HEK293 (cell line): ENCODE results near the gene FOXN3.

Experiments used
- CTCF ChIA-PET: fragments of 350-600 bp; formaldehyde crosslinking; extraction: SDS; loops from one replicate; lab custom pipeline; 2021; ENCODE audit warnings: antibody characterized with exemption; lab: Yijun Ruan, JAX
- POLR2A ChIA-PET: fragments of 300-600 bp; formaldehyde crosslinking; extraction: SDS; loops from one replicate; lab custom pipeline; 2020; ENCODE audit warnings: antibody characterized with exemption, inconsistent platforms; lab: Yijun Ruan, JAX
- H3K27ac ChIP-seq: fragments of 200-500 bp; sonication (Bioruptor generic); 2 replicates; pipeline ENCODE4 v1.5.1; 2014; ENCODE audit warnings: low read depth, low read length, control low read depth, inconsistent platforms; ENCODE audit errors: extremely low read depth
- H3K36me3 ChIP-seq, 2 experiments: fragments of 200-500 bp in 1 of 2; sonication (Bioruptor generic) in 1 of 2; 1 replicate in 1 of 2; 2 replicates in 1 of 2; pipeline ENCODE4 v1.5.1; 2014 to 2017; ENCODE audit warnings: inconsistent platforms in 2 of 2, low read length in 2 of 2; ENCODE audit not compliant: control insufficient read depth in 2 of 2, insufficient read depth in 1 of 2
- H3K4me1 ChIP-seq: fragments of 200-500 bp; sonication (Bioruptor generic); 2 replicates; pipeline ENCODE4 v1.5.1; 2014; ENCODE audit warnings: mild to moderate bottlenecking, low read length, inconsistent platforms; ENCODE audit not compliant: control insufficient read depth, insufficient read depth
- H3K4me3 ChIP-seq: 2 replicates; pipeline ENCODE4 v1.5.1; 2011; ENCODE audit warnings: low read depth, mild to moderate bottlenecking, control low read depth, low read length, moderate library complexity
- H3K9me3 ChIP-seq: fragments of 200-500 bp; sonication (Bioruptor generic); 2 replicates; pipeline ENCODE4 v1.5.1; 2014; ENCODE audit warnings: low read depth, low read length, inconsistent platforms; ENCODE audit not compliant: control insufficient read depth, insufficient read depth
- EGR2 ChIP-seq: fragments of 450-650 bp; formaldehyde crosslinking; IDR thresholded peaks from 2 replicates; pipeline ENCODE4 v1.5.1; 2016; ENCODE audit warnings: low read depth, missing biosample characterization, missing genetic modification characterization
- GFI1B ChIP-seq: fragments of 450-650 bp; formaldehyde crosslinking; IDR thresholded peaks from 2 replicates; pipeline ENCODE4 v1.5.1; 2016; ENCODE audit warnings: missing biosample characterization, missing genetic modification characterization
- HOXC10 ChIP-seq: sonication (generic); formaldehyde crosslinking; IDR thresholded peaks from 2 replicates; pipeline ENCODE4 v1.8.1; 2023; ENCODE audit warnings: mild to moderate bottlenecking, missing genetic modification reagents
- PRDM1 ChIP-seq: fragments of 450-650 bp; formaldehyde crosslinking; IDR thresholded peaks from 2 replicates; pipeline ENCODE4; 2016; ENCODE audit warnings: missing biosample characterization, missing genetic modification characterization
- SCRT1 ChIP-seq: fragments of 450-650 bp; formaldehyde crosslinking; IDR thresholded peaks from 2 replicates; pipeline ENCODE4 v1.5.1; 2016; ENCODE audit warnings: missing biosample characterization, missing genetic modification characterization, borderline replicate concordance
- YY2 ChIP-seq: fragments of 450-650 bp; formaldehyde crosslinking; IDR thresholded peaks from 2 replicates; pipeline ENCODE4 v1.5.1; 2016; ENCODE audit warnings: missing biosample characterization, missing genetic modification characterization
- ZNF10 ChIP-seq: fragments of 450-650 bp; formaldehyde crosslinking; IDR thresholded peaks from 2 replicates; pipeline ENCODE4 v1.5.1; 2017; ENCODE audit warnings: missing biosample characterization, missing genetic modification characterization
- ZNF121 ChIP-seq: fragments of 450-650 bp; formaldehyde crosslinking; IDR thresholded peaks from 2 replicates; pipeline ENCODE4 v1.5.1; 2016; ENCODE audit warnings: missing biosample characterization, missing genetic modification characterization
- ZNF175 ChIP-seq: fragments of 450-650 bp; formaldehyde crosslinking; IDR thresholded peaks from 2 replicates; pipeline ENCODE4 v1.5.1; 2016; ENCODE audit warnings: missing biosample characterization, missing genetic modification characterization
- ZNF184 ChIP-seq: fragments of 450-650 bp; IDR thresholded peaks from 2 replicates; pipeline ENCODE4 v1.5.1; 2018; ENCODE audit warnings: missing biosample characterization, mild to moderate bottlenecking, missing genetic modification characterization
- ZNF239 ChIP-seq: fragments of 450-650 bp; formaldehyde crosslinking; IDR thresholded peaks from 2 replicates; pipeline ENCODE4 v1.5.1; 2016; ENCODE audit warnings: missing biosample characterization, missing genetic modification characterization
- ZNF335 ChIP-seq: fragments of 450-650 bp; formaldehyde crosslinking; conservative IDR thresholded peaks from 2 replicates; pipeline ENCODE4 v1.5.1; 2016; ENCODE audit warnings: missing biosample characterization, missing genetic modification characterization
- ZNF48 ChIP-seq: fragments of 450-650 bp; formaldehyde crosslinking; IDR thresholded peaks from 2 replicates; pipeline ENCODE4 v1.5.1; 2016; ENCODE audit warnings: missing biosample characterization, missing genetic modification characterization
- ZNF549 ChIP-seq: fragments of 450-650 bp; IDR thresholded peaks from 2 replicates; pipeline ENCODE4 v1.5.1; 2018; ENCODE audit warnings: missing biosample characterization, missing genetic modification characterization, mild to moderate bottlenecking, inconsistent platforms, moderate library complexity
- ZNF585B ChIP-seq: fragments of 450-650 bp; formaldehyde crosslinking; IDR thresholded peaks from 2 replicates; pipeline ENCODE4 v1.5.1; 2016; ENCODE audit warnings: missing biosample characterization, missing genetic modification characterization
- ZNF600 ChIP-seq: fragments of 450-650 bp; formaldehyde crosslinking; IDR thresholded peaks from 2 replicates; pipeline ENCODE4 v1.5.1; 2016; ENCODE audit warnings: missing biosample characterization, missing genetic modification characterization
- ZNF624 ChIP-seq: fragments of 450-650 bp; formaldehyde crosslinking; IDR thresholded peaks from 2 replicates; pipeline ENCODE4 v1.5.1; 2017; ENCODE audit warnings: missing biosample characterization, missing genetic modification characterization
- ZNF626 ChIP-seq: fragments of 450-650 bp; sonication (Bioruptor Pico); formaldehyde crosslinking; IDR thresholded peaks from 2 replicates; pipeline ENCODE4 v1.5.1; 2018; ENCODE audit warnings: missing biosample characterization, missing genetic modification characterization, inconsistent platforms
- ZNF629 ChIP-seq: fragments of 450-650 bp; formaldehyde crosslinking; IDR thresholded peaks from 2 replicates; pipeline ENCODE4 v1.5.1; 2017; ENCODE audit warnings: missing biosample characterization, missing genetic modification characterization
- ZNF707 ChIP-seq: fragments of 450-650 bp; formaldehyde crosslinking; IDR thresholded peaks from 2 replicates; pipeline ENCODE4 v1.5.1; 2016; ENCODE audit warnings: missing biosample characterization, missing genetic modification characterization
- ZNF792 ChIP-seq: fragments of 450-650 bp; formaldehyde crosslinking; IDR thresholded peaks from 2 replicates; pipeline ENCODE4 v1.5.1; 2016; ENCODE audit warnings: missing biosample characterization, missing genetic modification characterization
- ZSCAN23 ChIP-seq: fragments of 450-650 bp; formaldehyde crosslinking; IDR thresholded peaks from 2 replicates; pipeline ENCODE4 v1.5.1; 2016; ENCODE audit warnings: missing biosample characterization, missing genetic modification characterization
- TF ChIP-seq, protein P1 (sequence below): fragments of 450-650 bp; formaldehyde crosslinking; IDR thresholded peaks from 2 replicates; pipeline ENCODE4 v1.5.1; 2016; ENCODE audit warnings: missing biosample characterization, missing genetic modification characterization, borderline replicate concordance
- TF ChIP-seq, protein P2 (sequence below): fragments of 450-650 bp; formaldehyde crosslinking; IDR thresholded peaks from 2 replicates; pipeline ENCODE4 v1.5.1; 2016; ENCODE audit warnings: missing biosample characterization, missing genetic modification characterization
- TF ChIP-seq, protein P3 (sequence below): fragments of 450-650 bp; IDR thresholded peaks from 2 replicates; pipeline ENCODE4 v1.5.1; 2018; ENCODE audit warnings: missing biosample characterization, missing genetic modification characterization
- TF ChIP-seq, protein P4 (sequence below): fragments of 450-650 bp; formaldehyde crosslinking; IDR thresholded peaks from 2 replicates; pipeline ENCODE4 v1.5.1; 2016; ENCODE audit warnings: missing biosample characterization, missing genetic modification characterization, borderline replicate concordance

Gene FOXN3

DNA sequence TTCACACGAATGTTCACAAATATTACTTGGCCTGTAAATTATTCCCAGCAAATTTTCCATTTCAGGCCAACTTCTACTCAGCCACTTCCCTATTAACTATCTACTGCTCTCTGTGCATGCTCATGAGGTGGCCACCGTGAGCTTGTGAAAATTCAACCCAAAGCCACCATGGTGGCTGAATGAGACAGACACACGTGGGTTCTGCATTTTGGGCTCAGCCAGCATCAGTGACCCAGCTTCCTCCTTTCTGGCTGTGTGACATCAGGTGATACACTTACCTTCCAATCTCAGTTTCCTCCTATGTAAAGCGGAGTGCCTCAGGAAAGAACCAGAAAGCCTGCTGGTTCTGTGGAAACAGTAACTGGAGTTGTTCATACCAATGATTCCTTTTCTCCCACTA is 175.8 kb downstream of the FOXN3 start:
- POLR2A ChIA-PET = no interaction called here
- H3K36me3 ChIP-seq = no peaks in the 10 kb centered on the region
- no peak overlapping the region for H3K4me3 ChIP-seq
- no peak overlapping the region for H3K27ac ChIP-seq
- H3K4me1 ChIP-seq = peaks cover 8% of the 10 kb centered on the region; the same call in 1 of the 2 replicates
- TF ChIP-seq HOXC10 (CRISPR knock-in tag) (no peak), ZNF48 (tag by site-specific recombination) (no peak), ZNF121 (tag by site-specific recombination) (no peak), ZSCAN23 (tag by site-specific recombination) (no peak), ZNF585B (tag by site-specific recombination) (no peak), ZNF707 (tag by site-specific recombination) (no peak), ZNF792 (tag by site-specific recombination) (no peak), ZNF335 (tag by site-specific recombination) (no peak), EGR2 (no peak), ZNF629 (tag by site-specific recombination) (no peak), ZNF10 (tag by site-specific recombination) (no peak)
- TF ChIP-seq, protein P1, sequence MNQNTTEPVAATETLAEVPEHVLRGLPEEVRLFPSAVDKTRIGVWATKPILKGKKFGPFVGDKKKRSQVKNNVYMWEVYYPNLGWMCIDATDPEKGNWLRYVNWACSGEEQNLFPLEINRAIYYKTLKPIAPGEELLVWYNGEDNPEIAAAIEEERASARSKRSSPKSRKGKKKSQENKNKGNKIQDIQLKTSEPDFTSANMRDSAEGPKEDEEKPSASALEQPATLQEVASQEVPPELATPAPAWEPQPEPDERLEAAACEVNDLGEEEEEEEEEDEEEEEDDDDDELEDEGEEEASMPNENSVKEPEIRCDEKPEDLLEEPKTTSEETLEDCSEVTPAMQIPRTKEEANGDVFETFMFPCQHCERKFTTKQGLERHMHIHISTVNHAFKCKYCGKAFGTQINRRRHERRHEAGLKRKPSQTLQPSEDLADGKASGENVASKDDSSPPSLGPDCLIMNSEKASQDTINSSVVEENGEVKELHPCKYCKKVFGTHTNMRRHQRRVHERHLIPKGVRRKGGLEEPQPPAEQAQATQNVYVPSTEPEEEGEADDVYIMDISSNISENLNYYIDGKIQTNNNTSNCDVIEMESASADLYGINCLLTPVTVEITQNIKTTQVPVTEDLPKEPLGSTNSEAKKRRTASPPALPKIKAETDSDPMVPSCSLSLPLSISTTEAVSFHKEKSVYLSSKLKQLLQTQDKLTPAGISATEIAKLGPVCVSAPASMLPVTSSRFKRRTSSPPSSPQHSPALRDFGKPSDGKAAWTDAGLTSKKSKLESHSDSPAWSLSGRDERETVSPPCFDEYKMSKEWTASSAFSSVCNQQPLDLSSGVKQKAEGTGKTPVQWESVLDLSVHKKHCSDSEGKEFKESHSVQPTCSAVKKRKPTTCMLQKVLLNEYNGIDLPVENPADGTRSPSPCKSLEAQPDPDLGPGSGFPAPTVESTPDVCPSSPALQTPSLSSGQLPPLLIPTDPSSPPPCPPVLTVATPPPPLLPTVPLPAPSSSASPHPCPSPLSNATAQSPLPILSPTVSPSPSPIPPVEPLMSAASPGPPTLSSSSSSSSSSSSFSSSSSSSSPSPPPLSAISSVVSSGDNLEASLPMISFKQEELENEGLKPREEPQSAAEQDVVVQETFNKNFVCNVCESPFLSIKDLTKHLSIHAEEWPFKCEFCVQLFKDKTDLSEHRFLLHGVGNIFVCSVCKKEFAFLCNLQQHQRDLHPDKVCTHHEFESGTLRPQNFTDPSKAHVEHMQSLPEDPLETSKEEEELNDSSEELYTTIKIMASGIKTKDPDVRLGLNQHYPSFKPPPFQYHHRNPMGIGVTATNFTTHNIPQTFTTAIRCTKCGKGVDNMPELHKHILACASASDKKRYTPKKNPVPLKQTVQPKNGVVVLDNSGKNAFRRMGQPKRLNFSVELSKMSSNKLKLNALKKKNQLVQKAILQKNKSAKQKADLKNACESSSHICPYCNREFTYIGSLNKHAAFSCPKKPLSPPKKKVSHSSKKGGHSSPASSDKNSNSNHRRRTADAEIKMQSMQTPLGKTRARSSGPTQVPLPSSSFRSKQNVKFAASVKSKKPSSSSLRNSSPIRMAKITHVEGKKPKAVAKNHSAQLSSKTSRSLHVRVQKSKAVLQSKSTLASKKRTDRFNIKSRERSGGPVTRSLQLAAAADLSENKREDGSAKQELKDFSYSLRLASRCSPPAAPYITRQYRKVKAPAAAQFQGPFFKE (tag by site-specific recombination) = no peak
- TF ChIP-seq, protein P2, sequence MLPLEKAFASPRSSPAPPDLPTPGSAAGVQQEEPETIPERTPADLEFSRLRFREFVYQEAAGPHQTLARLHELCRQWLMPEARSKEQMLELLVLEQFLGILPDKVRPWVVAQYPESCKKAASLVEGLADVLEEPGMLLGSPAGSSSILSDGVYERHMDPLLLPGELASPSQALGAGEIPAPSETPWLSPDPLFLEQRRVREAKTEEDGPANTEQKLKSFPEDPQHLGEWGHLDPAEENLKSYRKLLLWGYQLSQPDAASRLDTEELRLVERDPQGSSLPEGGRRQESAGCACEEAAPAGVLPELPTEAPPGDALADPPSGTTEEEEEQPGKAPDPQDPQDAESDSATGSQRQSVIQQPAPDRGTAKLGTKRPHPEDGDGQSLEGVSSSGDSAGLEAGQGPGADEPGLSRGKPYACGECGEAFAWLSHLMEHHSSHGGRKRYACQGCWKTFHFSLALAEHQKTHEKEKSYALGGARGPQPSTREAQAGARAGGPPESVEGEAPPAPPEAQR (tag by site-specific recombination) = no peak
- CTCF ChIA-PET = no interaction called here
- no peaks in the 10 kb centered on the region for H3K9me3 ChIP-seq

DNA sequence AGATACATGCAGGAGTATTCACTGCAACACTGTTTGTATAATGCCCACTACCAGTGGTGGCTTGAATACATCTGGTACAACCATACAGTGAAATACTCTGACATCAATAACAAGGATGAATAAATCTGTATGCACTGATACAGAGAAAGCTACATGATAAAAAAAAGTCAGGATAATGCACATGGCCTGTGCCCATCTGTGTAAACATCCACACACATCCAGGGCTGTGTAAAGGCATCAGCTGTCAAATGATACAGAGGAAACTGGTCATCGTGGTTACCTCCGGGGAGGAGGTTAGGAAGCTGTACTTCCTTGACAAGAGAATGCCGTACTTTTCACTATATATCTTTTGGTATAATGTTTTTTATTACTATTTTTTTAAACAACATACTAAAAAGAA is 176.6 kb downstream of the FOXN3 start:
- no peaks in the 10 kb centered on the region for H3K9me3 ChIP-seq
- no peak overlapping the region for H3K27ac ChIP-seq
- H3K4me1 ChIP-seq = peaks cover 8% of the 10 kb centered on the region; the same call in 1 of the 2 replicates
- ChIA-PET POLR2A (no interaction called here), CTCF (no interaction called here)
- no peaks in the 10 kb centered on the region for H3K36me3 ChIP-seq
- H3K4me3 ChIP-seq = no peak overlapping the region
- TF ChIP-seq ZNF629 (tag by site-specific recombination) (no peak), YY2 (tag by site-specific recombination) (no peak), ZNF624 (no peak), ZNF549 (tag by site-specific recombination) (no peak), PRDM1 (no peak), ZNF626 (tag by site-specific recombination) (no peak), GFI1B (tag by site-specific recombination) (no peak), SCRT1 (tag by site-specific recombination) (no peak), ZNF184 (tag by site-specific recombination) (no peak), ZNF600 (no peak), ZNF175 (tag by site-specific recombination) (no peak), ZNF239 (no peak)
- TF ChIP-seq, protein P3, sequence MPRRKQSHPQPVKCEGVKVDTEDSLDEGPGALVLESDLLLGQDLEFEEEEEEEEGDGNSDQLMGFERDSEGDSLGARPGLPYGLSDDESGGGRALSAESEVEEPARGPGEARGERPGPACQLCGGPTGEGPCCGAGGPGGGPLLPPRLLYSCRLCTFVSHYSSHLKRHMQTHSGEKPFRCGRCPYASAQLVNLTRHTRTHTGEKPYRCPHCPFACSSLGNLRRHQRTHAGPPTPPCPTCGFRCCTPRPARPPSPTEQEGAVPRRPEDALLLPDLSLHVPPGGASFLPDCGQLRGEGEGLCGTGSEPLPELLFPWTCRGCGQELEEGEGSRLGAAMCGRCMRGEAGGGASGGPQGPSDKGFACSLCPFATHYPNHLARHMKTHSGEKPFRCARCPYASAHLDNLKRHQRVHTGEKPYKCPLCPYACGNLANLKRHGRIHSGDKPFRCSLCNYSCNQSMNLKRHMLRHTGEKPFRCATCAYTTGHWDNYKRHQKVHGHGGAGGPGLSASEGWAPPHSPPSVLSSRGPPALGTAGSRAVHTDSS (tag by site-specific recombination) = no peak
- TF ChIP-seq, protein P4, sequence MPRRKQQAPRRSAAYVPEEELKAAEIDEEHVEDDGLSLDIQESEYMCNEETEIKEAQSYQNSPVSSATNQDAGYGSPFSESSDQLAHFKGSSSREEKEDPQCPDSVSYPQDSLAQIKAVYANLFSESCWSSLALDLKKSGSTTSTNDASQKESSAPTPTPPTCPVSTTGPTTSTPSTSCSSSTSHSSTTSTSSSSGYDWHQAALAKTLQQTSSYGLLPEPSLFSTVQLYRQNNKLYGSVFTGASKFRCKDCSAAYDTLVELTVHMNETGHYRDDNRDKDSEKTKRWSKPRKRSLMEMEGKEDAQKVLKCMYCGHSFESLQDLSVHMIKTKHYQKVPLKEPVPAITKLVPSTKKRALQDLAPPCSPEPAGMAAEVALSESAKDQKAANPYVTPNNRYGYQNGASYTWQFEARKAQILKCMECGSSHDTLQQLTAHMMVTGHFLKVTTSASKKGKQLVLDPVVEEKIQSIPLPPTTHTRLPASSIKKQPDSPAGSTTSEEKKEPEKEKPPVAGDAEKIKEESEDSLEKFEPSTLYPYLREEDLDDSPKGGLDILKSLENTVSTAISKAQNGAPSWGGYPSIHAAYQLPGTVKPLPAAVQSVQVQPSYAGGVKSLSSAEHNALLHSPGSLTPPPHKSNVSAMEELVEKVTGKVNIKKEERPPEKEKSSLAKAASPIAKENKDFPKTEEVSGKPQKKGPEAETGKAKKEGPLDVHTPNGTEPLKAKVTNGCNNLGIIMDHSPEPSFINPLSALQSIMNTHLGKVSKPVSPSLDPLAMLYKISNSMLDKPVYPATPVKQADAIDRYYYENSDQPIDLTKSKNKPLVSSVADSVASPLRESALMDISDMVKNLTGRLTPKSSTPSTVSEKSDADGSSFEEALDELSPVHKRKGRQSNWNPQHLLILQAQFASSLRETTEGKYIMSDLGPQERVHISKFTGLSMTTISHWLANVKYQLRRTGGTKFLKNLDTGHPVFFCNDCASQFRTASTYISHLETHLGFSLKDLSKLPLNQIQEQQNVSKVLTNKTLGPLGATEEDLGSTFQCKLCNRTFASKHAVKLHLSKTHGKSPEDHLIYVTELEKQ (tag by site-specific recombination) = no peak
